WTC11 (cell line): Measurements from ENCODE around the gene XIRP1.

ENCODE experiments used
- ARID4B ChIP-seq: sonication (generic); formaldehyde crosslinking; IDR thresholded peaks from 2 replicates; pipeline ENCODE4 v1.8.0; 2023; ENCODE audit warnings: missing genetic modification reagents, mild to moderate bottlenecking, borderline replicate concordance
- ATF2 ChIP-seq: sonication (generic); formaldehyde crosslinking; IDR thresholded peaks from 2 replicates; pipeline ENCODE4 v1.8.1; 2022; ENCODE audit warnings: low read depth, missing genetic modification reagents, borderline replicate concordance
- CREB1 ChIP-seq: sonication (generic); formaldehyde crosslinking; IDR thresholded peaks from 2 replicates; pipeline ENCODE4 v1.8.0; 2023; ENCODE audit warnings: mild to moderate bottlenecking, missing genetic modification reagents
- CTCF ChIP-seq: fragments of 200-600 bp; IDR thresholded peaks from 2 replicates; pipeline ENCODE4 v1.8.0; 2022; ENCODE audit warnings: antibody characterized with exemption
- ETV6 ChIP-seq: sonication (generic); formaldehyde crosslinking; IDR thresholded peaks from 2 replicates; pipeline ENCODE4 v1.8.1; 2022; ENCODE audit warnings: mild to moderate bottlenecking, missing genetic modification reagents
- KAT7 ChIP-seq: sonication (generic); formaldehyde crosslinking; IDR thresholded peaks from 2 replicates; pipeline ENCODE4 v1.8.1; 2023; ENCODE audit warnings: missing genetic modification reagents, mild to moderate bottlenecking, borderline replicate concordance
- NR1H2 ChIP-seq: sonication (generic); formaldehyde crosslinking; IDR thresholded peaks from 2 replicates; pipeline ENCODE4 v1.9.0; 2021; ENCODE audit warnings: mild to moderate bottlenecking, moderate library complexity, missing genetic modification reagents
- TCF7 ChIP-seq: sonication (generic); formaldehyde crosslinking; IDR thresholded peaks from 2 replicates; pipeline ENCODE4 v1.8.0; 2022; ENCODE audit warnings: mild to moderate bottlenecking, low read depth, missing genetic modification reagents, moderate library complexity
- ZNF121 ChIP-seq: sonication (generic); formaldehyde crosslinking; IDR thresholded peaks from 2 replicates; pipeline ENCODE4 v1.8.0; 2023; ENCODE audit warnings: missing genetic modification reagents
- ZNF138 ChIP-seq: sonication (generic); formaldehyde crosslinking; conservative IDR thresholded peaks from 2 replicates; pipeline ENCODE4 v1.8.1; 2022; ENCODE audit warnings: mild to moderate bottlenecking, moderate library complexity, missing genetic modification reagents
- ZNF423 ChIP-seq: fragments of 250-450 bp; sonication (Bioruptor Pico); IDR thresholded peaks from 2 replicates; pipeline ENCODE4 v2.1.2; 2022; ENCODE audit warnings: mild to moderate bottlenecking, moderate library complexity
- TF ChIP-seq, protein P1 (sequence below): fragments of 250-450 bp; sonication (Bioruptor Pico); IDR thresholded peaks from 2 replicates; pipeline ENCODE4 v2.1.2; 2022; ENCODE audit warnings: mild to moderate bottlenecking, moderate library complexity
- TF ChIP-seq, protein P2 (sequence below): sonication (generic); formaldehyde crosslinking; IDR thresholded peaks from 2 replicates; pipeline ENCODE4 v1.8.1; 2023; ENCODE audit warnings: mild to moderate bottlenecking, missing genetic modification reagents, borderline replicate concordance
- TF ChIP-seq, protein P3 (sequence below): fragments of 250-450 bp; sonication (Bioruptor Pico); IDR thresholded peaks from 2 replicates; pipeline ENCODE4 v1.9.0; 2021; ENCODE audit warnings: mild to moderate bottlenecking

DNA sequence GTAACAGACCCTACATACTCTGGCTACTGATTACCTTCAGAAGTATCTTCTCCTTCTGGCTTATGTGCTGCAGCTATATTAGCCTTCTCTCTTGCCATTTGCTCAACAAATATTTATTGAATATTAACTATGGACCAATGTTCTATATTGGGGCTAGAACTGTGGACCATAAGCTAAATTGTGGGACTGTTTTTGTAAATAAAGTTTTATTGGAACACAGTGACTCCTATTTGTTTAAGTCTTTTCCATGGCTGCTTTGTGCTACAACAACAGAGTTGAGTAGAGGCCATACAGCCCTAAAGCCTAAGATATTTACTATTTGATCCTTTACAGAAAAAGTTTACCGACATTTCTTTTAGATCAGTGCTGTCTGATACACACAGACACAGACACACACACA is 20.3 kb upstream of the XIRP1 start:
- TF ChIP-seq CREB1 (CRISPR knock-in tag) (no peak), CTCF (no peak), ETV6 (CRISPR knock-in tag) (no peak), ARID4B (CRISPR knock-in tag) (no peak), ZNF423 (CRISPR knock-in tag) (no peak), ATF2 (CRISPR knock-in tag) (no peak), ZNF121 (CRISPR knock-in tag) (no peak), TCF7 (CRISPR knock-in tag) (no peak), KAT7 (CRISPR knock-in tag) (no peak), ZNF138 (CRISPR knock-in tag) (no peak), NR1H2 (no peak)
- TF ChIP-seq, protein P1, sequence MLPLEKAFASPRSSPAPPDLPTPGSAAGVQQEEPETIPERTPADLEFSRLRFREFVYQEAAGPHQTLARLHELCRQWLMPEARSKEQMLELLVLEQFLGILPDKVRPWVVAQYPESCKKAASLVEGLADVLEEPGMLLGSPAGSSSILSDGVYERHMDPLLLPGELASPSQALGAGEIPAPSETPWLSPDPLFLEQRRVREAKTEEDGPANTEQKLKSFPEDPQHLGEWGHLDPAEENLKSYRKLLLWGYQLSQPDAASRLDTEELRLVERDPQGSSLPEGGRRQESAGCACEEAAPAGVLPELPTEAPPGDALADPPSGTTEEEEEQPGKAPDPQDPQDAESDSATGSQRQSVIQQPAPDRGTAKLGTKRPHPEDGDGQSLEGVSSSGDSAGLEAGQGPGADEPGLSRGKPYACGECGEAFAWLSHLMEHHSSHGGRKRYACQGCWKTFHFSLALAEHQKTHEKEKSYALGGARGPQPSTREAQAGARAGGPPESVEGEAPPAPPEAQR, result no peak
- TF ChIP-seq, protein P2, sequence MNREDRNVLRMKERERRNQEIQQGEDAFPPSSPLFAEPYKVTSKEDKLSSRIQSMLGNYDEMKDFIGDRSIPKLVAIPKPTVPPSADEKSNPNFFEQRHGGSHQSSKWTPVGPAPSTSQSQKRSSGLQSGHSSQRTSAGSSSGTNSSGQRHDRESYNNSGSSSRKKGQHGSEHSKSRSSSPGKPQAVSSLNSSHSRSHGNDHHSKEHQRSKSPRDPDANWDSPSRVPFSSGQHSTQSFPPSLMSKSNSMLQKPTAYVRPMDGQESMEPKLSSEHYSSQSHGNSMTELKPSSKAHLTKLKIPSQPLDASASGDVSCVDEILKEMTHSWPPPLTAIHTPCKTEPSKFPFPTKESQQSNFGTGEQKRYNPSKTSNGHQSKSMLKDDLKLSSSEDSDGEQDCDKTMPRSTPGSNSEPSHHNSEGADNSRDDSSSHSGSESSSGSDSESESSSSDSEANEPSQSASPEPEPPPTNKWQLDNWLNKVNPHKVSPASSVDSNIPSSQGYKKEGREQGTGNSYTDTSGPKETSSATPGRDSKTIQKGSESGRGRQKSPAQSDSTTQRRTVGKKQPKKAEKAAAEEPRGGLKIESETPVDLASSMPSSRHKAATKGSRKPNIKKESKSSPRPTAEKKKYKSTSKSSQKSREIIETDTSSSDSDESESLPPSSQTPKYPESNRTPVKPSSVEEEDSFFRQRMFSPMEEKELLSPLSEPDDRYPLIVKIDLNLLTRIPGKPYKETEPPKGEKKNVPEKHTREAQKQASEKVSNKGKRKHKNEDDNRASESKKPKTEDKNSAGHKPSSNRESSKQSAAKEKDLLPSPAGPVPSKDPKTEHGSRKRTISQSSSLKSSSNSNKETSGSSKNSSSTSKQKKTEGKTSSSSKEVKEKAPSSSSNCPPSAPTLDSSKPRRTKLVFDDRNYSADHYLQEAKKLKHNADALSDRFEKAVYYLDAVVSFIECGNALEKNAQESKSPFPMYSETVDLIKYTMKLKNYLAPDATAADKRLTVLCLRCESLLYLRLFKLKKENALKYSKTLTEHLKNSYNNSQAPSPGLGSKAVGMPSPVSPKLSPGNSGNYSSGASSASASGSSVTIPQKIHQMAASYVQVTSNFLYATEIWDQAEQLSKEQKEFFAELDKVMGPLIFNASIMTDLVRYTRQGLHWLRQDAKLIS (CRISPR knock-in tag), result no peak
- TF ChIP-seq, protein P3, sequence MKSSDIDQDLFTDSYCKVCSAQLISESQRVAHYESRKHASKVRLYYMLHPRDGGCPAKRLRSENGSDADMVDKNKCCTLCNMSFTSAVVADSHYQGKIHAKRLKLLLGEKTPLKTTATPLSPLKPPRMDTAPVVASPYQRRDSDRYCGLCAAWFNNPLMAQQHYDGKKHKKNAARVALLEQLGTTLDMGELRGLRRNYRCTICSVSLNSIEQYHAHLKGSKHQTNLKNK (CRISPR knock-in tag), result no peak
